Neural progenitor cell (in vitro differentiated cells): Measurements from ENCODE around the gene TTC39A. TPM values are rescaled to one million over a fixed set of nuclear protein-coding genes. Genes with fewer than 3 reads are reported as not detected.

ENCODE experiments used
- DNase-seq: peaks from one replicate; pipeline ENCODE4 v3.0.0-alpha.2; 2016; ENCODE audit warnings: low spot score
- H2AFZ ChIP-seq: fragments of 200-600 bp; sonication (generic); replicated peaks from 2 replicates; pipeline ENCODE4 v1.6.1; 2016; ENCODE audit warnings: antibody characterized with exemption
- H3F3A ChIP-seq: fragments of 200-600 bp; sonication (generic); 2 replicates; pipeline ENCODE4 v1.6.1; 2016; ENCODE audit warnings: antibody characterized with exemption, low read depth
- H3K27ac ChIP-seq: fragments of 200-600 bp; sonication (generic); 2 replicates; pipeline ENCODE4 v1.5.1; 2016; ENCODE audit warnings: mild to moderate bottlenecking
- H3K27me3 ChIP-seq: fragments of 200-600 bp; sonication (generic); 2 replicates; pipeline ENCODE4 v1.6.1; 2016; ENCODE audit warnings: mild to moderate bottlenecking, moderate library complexity
- H3K36me3 ChIP-seq: fragments of 200-600 bp; sonication (generic); 2 replicates; pipeline ENCODE4 v1.5.1; 2016
- H3K4me1 ChIP-seq: fragments of 200-600 bp; sonication (generic); 2 replicates; pipeline ENCODE4 v1.6.1; 2016; ENCODE audit warnings: mixed run types
- H3K4me2 ChIP-seq: fragments of 200-600 bp; sonication (generic); 2 replicates; pipeline ENCODE4 v1.6.1; 2016
- H3K4me3 ChIP-seq: fragments of 200-600 bp; sonication (generic); 2 replicates; pipeline ENCODE4 v1.5.1; 2016
- H3K79me2 ChIP-seq: fragments of 200-600 bp; sonication (generic); 2 replicates; pipeline ENCODE4 v1.6.1; 2016; ENCODE audit warnings: low read depth
- H3K9ac ChIP-seq: fragments of 200-600 bp; sonication (generic); 2 replicates; pipeline ENCODE4 v1.6.1; 2016
- H3K9me3 ChIP-seq: fragments of 200-600 bp; sonication (generic); 2 replicates; pipeline ENCODE4 v1.5.1; 2016; ENCODE audit warnings: low read depth
- H4K20me1 ChIP-seq: fragments of 200-600 bp; sonication (generic); 2 replicates; pipeline ENCODE4 v1.6.1; 2016; ENCODE audit warnings: low read depth
- H3K27ac Mint-ChIP-seq: 3 replicates; pipeline ENCODE4 v1.8.0; 2021; ENCODE audit warnings: mixed read lengths
- H3K27me3 Mint-ChIP-seq: 2 replicates; pipeline ENCODE4 v1.8.0; 2022; ENCODE audit warnings: low read depth, mild to moderate bottlenecking, inconsistent platforms, moderate library complexity, mixed read lengths; ENCODE audit not compliant: insufficient read depth
- H3K36me3 Mint-ChIP-seq: 3 replicates; pipeline ENCODE4 v1.8.0; 2021; ENCODE audit warnings: mixed read lengths
- H3K4me1 Mint-ChIP-seq: 3 replicates; pipeline ENCODE4 v1.8.0; 2021; ENCODE audit warnings: mixed read lengths
- H3K4me3 Mint-ChIP-seq: 3 replicates; pipeline ENCODE4 v1.8.0; 2021; ENCODE audit warnings: mild to moderate bottlenecking, moderate library complexity, mixed read lengths
- H3K9me3 Mint-ChIP-seq: 3 replicates; pipeline ENCODE4 v1.8.0; 2020; ENCODE audit warnings: mixed read lengths
- EZH2 ChIP-seq: fragments of 200-600 bp; sonication (generic); IDR thresholded peaks from 2 replicates; pipeline ENCODE4 v1.6.1; 2017; ENCODE audit warnings: antibody characterized with exemption, mild to moderate bottlenecking, moderate library complexity
- EZH2phosphoT487 ChIP-seq: fragments of 200-600 bp; sonication (generic); IDR thresholded peaks from 2 replicates; pipeline ENCODE4 v1.6.1; 2017; ENCODE audit warnings: antibody characterized with exemption
- total RNA-seq: library from RNA; depleted of rRNA; stranded (reverse); fragments of >200 nt; gene quantifications from 2 replicates; pipeline ENCODE4 v1.2.3, GENCODE V29; 2015; ENCODE audit warnings: low replicate concordance
- TF ChIP-seq, protein P1 (sequence below): fragments of 200-600 bp; sonication (generic); IDR thresholded peaks from 2 replicates; pipeline ENCODE4 v1.5.1; 2017; ENCODE audit warnings: antibody characterized with exemption, mild to moderate bottlenecking

Gene TTC39A
- total RNA-seq, 1 donor from 2014 or later = 0.94 TPM

DNA sequence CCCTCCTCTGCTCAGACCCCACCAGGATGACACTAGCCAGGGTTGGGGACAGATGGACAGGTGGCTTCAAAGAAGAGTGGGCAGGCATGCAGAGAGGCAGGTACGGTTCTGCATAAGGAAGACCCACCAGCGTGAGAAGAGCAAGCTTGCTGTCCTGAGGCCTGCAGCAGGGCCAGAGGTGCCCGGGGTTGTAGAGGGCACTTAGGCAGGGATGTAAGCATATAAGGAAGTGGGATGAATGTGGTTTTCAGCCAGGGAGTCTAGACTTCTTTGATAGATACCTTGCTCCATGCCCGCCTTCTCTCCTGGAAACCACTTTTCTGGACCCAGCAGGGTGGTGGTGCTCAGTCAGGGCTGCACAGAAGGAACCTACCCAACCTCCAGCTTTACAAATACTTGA, 1.4 kb downstream of the TTC39A start:
- Histone ChIP-seq H3K79me2 (no peaks in the 10 kb centered on the region), H3K36me3 (no peaks in the 10 kb centered on the region), H3K4me3 (no peak overlapping the region), H3K27me3 (peaks cover 28% of the 10 kb centered on the region), H3F3A (peaks cover 3% of the 10 kb centered on the region), H3K9ac (no peak overlapping the region), H3K4me1 (peaks cover 3% of the 10 kb centered on the region), H3K9me3 (no peaks in the 10 kb centered on the region), H3K27ac (no peak overlapping the region), H4K20me1 (no peaks in the 10 kb centered on the region), H2AFZ (no peak overlapping the region), H3K4me2 (no peak overlapping the region)
- Mint-ChIP-seq H3K27ac (no peak overlapping the region), H3K36me3 (no peaks in the 10 kb centered on the region), H3K9me3 (no peaks in the 10 kb centered on the region), H3K27me3 (peaks cover 25% of the 10 kb centered on the region), H3K4me3 (peak overlapping the region; percentile 77), H3K4me1 (peaks cover 16% of the 10 kb centered on the region)
- no peak for DNase-seq
- TF ChIP-seq EZH2phosphoT487 (peak; percentile 12), EZH2 (no peak)

DNA sequence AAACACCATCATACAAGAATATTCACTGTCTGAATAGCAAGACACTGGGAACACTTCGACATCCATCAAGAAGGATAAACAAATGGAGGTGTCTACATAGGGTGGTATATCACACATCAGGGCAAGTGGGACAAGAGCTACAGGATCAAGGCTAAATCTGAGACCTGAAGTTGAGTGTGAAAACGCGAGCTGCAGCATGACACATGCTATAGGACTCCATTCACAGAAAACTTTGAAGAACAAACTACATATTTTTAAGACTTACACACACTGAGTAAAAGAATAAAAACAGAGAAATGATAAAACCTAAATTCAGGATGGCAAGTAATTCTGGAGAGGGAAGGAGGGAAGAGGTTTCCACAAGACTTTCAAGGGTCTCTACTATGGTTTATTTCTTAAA, 2.1 kb downstream of the TTC39A start:
- Mint-ChIP-seq H3K27me3 (peaks cover 21% of the 10 kb centered on the region), H3K27ac (no peak overlapping the region), H3K9me3 (no peaks in the 10 kb centered on the region), H3K4me1 (peaks cover 16% of the 10 kb centered on the region), H3K36me3 (no peaks in the 10 kb centered on the region), H3K4me3 (no peak overlapping the region)
- Histone ChIP-seq H3K4me2 (no peak overlapping the region), H3K4me1 (peaks cover 3% of the 10 kb centered on the region), H3K4me3 (no peak overlapping the region), H3K27ac (no peak overlapping the region), H3K9ac (no peak overlapping the region), H2AFZ (no peak overlapping the region), H4K20me1 (no peaks in the 10 kb centered on the region), H3K36me3 (no peaks in the 10 kb centered on the region), H3K9me3 (no peaks in the 10 kb centered on the region), H3K27me3 (peaks cover 28% of the 10 kb centered on the region), H3K79me2 (no peaks in the 10 kb centered on the region), H3F3A (peaks cover 3% of the 10 kb centered on the region)
- TF ChIP-seq, protein P1, sequence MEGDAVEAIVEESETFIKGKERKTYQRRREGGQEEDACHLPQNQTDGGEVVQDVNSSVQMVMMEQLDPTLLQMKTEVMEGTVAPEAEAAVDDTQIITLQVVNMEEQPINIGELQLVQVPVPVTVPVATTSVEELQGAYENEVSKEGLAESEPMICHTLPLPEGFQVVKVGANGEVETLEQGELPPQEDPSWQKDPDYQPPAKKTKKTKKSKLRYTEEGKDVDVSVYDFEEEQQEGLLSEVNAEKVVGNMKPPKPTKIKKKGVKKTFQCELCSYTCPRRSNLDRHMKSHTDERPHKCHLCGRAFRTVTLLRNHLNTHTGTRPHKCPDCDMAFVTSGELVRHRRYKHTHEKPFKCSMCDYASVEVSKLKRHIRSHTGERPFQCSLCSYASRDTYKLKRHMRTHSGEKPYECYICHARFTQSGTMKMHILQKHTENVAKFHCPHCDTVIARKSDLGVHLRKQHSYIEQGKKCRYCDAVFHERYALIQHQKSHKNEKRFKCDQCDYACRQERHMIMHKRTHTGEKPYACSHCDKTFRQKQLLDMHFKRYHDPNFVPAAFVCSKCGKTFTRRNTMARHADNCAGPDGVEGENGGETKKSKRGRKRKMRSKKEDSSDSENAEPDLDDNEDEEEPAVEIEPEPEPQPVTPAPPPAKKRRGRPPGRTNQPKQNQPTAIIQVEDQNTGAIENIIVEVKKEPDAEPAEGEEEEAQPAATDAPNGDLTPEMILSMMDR = no peak
- TF ChIP-seq EZH2phosphoT487 = no peak
- no peak for TF ChIP-seq EZH2
- DNase-seq = no peak

DNA sequence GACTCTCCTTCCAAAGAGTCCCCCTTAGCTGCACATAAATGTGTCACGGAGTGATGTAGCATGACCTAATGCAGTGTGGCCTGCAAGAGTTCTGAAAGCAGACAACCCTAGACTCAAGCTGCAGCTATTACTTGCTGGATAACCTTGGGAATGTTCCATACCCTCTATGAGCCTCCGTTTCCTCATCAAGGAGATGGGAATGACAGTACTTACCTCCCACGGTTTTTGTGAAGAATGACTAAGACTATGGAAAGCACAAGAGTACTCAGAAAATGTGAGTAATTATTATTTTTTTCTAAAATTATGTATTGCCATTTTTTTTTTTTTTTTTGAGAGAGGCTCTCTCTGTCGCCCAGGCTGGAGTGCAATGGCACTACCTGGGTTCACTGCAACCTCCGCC, 3.0 kb downstream of the TTC39A start:
- H3K4me2 ChIP-seq = no peak overlapping the region
- Mint-ChIP-seq H3K36me3 (no peaks in the 10 kb centered on the region), H3K27ac (no peak overlapping the region), H3K9me3 (no peaks in the 10 kb centered on the region), H3K4me1 (peaks cover 16% of the 10 kb centered on the region), H3K27me3 (peaks cover 21% of the 10 kb centered on the region), H3K4me3 (no peak overlapping the region)
- no peaks in the 10 kb centered on the region for H3K9me3 ChIP-seq
- no peak overlapping the region for H3K9ac ChIP-seq
- peaks cover 3% of the 10 kb centered on the region for H3K4me1 ChIP-seq
- H3K27me3 ChIP-seq = peaks cover 28% of the 10 kb centered on the region
- no peaks in the 10 kb centered on the region for H4K20me1 ChIP-seq
- H3K4me3 ChIP-seq = no peak overlapping the region
- TF ChIP-seq, protein P1 = no peak
- no peak for TF ChIP-seq EZH2
- TF ChIP-seq EZH2phosphoT487 = no peak
- no peak for DNase-seq
- H3K36me3 ChIP-seq = no peaks in the 10 kb centered on the region
- no peak overlapping the region for H3K27ac ChIP-seq
- H3F3A ChIP-seq = peaks cover 3% of the 10 kb centered on the region
- H3K79me2 ChIP-seq = no peaks in the 10 kb centered on the region
- no peak overlapping the region for H2AFZ ChIP-seq

DNA sequence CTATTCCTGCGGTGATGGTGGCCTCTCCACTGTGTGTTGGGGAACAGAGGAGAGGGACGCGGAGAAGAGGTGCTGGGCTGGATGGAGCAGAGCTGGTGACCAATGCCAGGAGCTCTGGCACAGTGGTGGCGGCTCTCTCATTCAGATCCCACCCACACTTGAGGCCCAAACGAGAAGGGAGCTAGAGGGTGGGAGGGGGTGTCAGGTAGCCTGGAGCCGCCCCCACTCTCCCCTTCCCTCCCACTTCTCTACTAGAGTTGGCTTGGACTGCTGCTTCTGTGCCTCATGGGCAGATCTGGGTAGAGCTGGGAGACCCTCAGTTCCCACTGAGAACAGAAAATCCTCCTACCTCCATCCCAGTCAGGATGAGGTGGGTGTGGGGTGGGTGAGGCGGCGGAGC, 3.5 kb downstream of the TTC39A start:
- H3K36me3 ChIP-seq = no peaks in the 10 kb centered on the region
- peaks cover 15% of the 10 kb centered on the region for H3K4me1 Mint-ChIP-seq
- no peaks in the 10 kb centered on the region for H3K9me3 Mint-ChIP-seq
- no peak overlapping the region for H3K27ac Mint-ChIP-seq
- H3K36me3 Mint-ChIP-seq = no peaks in the 10 kb centered on the region
- H3K4me3 Mint-ChIP-seq = no peak overlapping the region
- H3K9ac ChIP-seq = no peak overlapping the region
- no peak overlapping the region for H3K27ac ChIP-seq
- H3K4me3 ChIP-seq = no peak overlapping the region
- H3K79me2 ChIP-seq = no peaks in the 10 kb centered on the region
- no peaks in the 10 kb centered on the region for H4K20me1 ChIP-seq
- H3K27me3 Mint-ChIP-seq = peaks cover 21% of the 10 kb centered on the region
- no peak overlapping the region for H3K4me2 ChIP-seq
- H2AFZ ChIP-seq = no peak overlapping the region
- no peaks in the 10 kb centered on the region for H3K9me3 ChIP-seq
- peaks cover 3% of the 10 kb centered on the region for H3K4me1 ChIP-seq
- peaks cover 3% of the 10 kb centered on the region for H3F3A ChIP-seq
- TF ChIP-seq, protein P1 = no peak
- no peak for TF ChIP-seq EZH2phosphoT487
- no peak for TF ChIP-seq EZH2
- DNase-seq = no peak
- peaks cover 28% of the 10 kb centered on the region for H3K27me3 ChIP-seq
